Stromal cell of bone marrow (primary cell): ENCODE measurements around the gene GJD3.

Source experiments
- DNase-seq: peaks from one replicate; pipeline ENCODE4 v3.0.0-alpha.2; 2012; ENCODE audit warnings: low read depth

GJD3 gene

GRCh38 chr17:40340327-40340726 is 24.2 kb downstream of the GJD3 start:
- DNase-seq, result no peak

DNA sequence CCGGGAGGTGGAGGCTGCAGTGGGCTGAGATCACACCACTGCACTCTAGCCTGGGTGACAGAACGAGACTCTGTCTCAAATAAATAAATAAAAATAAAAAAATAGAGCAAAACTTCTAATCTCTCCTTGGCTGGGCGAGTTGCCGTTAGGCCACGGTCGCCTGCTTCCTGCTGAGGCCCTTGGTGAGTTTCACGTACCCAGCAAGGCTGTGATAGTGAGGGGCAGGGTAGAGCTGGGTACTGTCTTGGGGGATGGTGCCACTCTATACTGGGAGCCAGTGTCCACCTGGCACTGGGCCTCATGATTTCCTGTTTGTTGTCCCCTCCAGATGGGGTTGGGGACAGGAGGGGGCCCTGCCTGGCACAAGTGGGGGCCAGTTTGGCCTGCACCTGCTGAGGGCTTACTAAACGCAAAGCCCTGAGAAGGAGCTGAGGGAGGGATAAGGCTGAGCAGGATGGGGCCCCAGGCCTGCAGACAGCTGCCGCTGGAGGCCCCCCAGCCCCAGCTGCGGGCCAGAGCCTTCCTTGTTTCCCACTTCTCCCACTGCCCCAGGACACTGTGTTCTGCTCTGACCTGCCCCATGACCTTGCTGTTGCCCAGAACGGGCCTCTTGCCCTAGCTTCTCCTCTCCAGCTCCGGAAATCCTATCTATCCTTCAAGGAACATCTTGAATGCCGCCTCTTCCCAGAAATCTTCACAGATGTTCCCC is 25.4 kb downstream of the GJD3 start:
- DNase-seq, result no peak

GRCh38 chr17:40338058-40338457 is 26.5 kb downstream of the GJD3 start:
- no peak for DNase-seq

GRCh38 chr17:40337351-40337750 is 27.2 kb downstream of the GJD3 start:
- no peak for DNase-seq

DNA sequence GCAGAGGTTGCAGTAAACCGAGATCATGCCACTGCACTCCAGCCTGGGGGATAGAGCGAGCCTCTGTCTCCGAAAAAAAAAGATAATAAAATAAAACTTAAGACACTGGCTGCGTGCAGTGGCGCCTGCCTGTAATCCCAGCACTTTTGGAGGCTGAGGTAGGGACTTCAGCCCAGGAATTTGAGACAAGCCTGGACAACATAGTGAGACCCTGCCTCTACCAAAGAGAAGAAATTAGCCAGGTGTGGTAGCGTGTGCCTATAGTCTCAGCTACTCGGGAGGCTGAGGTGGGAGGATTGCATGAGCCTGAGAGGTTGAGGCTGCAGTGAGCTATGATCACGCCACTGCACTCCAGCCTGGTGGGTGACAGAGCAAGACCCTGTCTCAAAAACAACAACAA is 28.9 kb downstream of the GJD3 start:
- no peak for DNase-seq

DNA sequence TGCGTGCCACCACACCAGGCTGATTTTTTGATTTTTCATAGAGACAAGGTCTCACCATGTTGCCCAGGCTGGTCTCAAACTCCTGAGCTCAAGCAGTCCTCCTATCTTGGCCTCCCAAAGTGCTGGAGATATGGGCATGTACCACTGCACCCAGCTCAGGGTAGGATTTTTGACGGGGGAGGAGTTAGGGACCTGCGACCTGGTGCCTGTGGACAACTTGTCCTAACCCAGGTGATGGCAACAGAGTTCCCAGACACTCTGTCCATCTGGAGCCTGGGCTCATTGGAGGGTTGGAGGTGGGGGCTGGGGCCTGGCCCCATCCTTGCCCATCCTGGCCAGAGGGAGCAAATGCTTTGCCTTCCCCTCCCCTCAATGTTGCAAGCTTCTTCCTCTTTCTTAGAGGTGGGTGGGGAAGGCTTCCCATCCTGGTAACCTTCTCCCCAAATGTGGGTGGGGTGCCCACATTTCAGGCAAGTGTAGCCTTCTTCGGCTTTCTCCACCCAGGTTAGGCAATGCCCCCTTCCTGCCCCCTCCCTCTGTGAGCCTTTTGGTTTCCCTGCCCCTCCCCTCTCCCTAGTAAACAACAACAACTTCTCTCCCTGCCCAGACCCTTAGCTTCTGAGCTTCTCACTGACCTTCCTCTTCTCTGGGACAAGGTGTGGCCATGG is 30.6 kb downstream of the GJD3 start:
- no peak for DNase-seq

DNA sequence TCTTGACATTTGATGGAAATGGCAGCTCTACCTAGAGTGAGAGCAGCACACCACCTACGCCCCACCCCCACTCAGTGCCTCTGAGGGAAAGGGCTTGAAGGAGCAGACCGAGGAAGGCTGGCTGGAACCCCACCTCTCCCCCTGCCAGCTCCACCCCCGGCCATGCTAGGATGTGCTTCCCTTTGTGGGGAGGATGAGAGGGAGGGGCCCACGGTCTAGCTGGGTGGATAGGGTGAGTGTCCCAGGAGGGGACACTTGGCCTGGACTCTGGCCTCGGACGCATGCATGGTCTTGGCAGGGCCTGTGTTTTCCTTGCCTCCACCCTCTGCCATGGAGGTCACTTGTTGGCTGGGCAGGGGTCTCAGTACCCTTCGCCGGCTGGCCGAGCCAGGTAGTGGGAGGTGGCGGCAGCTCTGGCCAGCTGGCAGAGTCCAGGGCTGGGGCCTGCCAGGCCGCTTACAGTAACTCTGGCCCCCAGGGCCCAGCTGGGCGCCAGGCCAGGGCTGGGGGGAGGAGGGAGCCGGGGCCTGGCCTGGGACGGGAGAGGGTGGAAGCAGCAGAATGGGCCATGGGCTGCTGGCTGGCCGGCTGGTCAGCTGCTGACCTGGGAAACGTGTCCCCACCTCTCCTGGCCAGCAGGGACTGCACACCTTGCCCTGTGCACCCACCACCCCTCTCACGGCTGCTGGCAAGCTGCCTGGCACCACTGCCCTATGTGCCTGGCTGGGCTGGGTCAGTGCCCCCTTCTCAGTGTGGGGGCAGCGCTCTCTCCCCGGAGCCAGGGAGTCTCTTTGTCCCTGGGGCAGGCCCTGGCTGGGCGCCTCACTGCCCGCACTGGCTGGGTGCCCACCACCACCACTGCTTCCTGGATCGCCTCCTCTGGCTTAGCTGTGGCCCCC is 32.5 kb downstream of the GJD3 start:
- peak; percentile 84 for DNase-seq

- no peak for DNase-seq
Measured at GRCh38 chr17:40330850-40331470, 33.6 kb downstream of the GJD3 start.

- no peak for DNase-seq
Measured at GRCh38 chr17:40329839-40330794, 34.4 kb downstream of the GJD3 start.

DNA sequence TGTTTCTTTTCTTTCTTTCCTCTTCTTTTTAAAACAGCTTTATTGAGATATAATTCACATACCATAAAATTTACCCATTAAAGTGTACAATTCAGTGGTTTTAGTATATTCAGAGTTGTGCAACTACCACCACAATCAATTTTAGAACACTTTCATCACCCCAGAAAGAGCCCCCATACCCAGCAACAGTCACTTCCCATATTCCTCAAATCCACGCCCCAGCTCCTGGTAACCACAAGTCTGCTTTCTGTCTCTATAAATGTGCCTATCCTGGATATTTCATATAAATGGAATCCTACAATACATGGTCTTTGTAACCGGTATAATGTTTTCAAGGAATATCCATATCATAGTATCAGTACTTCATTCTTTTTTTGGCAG is 36.2 kb downstream of the GJD3 start:
- DNase-seq, result no peak

GRCh38 chr17:40327735-40328385 is 36.7 kb downstream of the GJD3 start:
- DNase-seq, result no peak

DNA sequence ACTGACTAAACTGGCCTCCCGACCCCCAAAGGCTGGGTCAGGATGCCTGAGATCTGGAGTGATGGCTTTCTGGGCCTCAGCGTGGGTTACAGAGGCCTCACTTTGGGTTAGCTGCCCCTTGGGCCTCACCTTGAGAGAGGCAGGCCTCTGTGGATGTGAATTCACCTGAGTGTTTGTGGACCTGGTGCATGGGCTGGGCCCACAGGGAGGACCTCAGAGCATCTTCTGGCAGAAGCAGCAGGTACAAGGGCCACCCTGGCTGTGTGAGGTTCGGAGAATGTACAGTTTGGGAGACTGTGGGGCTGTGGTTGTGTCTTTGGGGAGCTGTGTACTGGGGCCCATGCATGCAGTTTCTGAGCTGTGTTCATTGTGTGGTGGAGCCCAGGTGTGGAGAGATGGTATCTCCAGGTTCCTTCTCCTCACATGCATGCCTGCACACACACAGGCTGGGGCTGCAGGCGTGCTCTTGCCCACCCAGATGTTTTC is 37.2 kb downstream of the GJD3 start:
- DNase-seq, result no peak

GRCh38 chr17:40326832-40327199 is 37.7 kb downstream of the GJD3 start:
- DNase-seq, result no peak

GRCh38 chr17:40326014-40326831 is 38.3 kb downstream of the GJD3 start:
- DNase-seq, result no peak

DNA sequence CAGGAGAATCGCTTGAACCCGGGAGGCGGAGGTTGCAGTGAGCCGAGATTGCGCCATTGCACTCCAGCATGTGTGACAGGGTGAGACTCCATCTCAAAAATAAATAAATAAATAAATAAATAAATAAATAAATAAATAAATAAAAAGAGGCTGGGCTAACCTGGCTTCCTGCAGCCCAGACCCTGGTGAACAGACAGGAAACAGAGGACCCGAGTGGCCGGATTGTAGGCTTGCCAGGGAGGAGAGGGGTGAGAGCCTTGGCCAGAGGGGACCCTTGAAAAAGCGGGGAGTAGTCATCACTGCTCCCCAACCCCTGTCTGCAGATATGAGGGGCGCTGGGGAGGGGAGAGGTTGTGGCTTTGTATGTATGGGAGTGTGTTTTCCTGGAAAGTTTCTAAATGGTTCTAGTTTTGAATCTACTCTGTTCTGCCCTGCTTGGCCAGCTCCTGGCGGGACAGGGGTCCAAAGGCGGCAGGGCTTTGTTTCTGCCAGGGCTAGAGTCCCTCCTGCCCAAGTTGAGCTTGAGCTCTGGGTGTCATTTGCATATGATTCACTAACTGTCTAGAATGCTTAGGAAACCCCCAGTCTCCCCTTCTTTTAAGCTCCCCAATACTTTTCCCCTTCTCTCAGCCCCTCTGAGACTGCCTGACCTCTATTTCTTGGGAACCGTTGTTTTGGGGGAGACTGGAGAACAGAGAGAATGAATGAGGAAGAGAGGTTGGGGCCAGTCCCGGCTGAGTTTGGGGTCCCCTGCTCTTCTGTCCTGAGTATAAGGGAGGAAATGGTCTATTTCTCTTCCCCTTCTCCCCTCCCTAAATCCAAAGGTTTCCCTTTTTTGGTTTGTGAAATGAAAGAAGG is 39.2 kb downstream of the GJD3 start:
- DNase-seq, result no peak

GRCh38 chr17:40323391-40324381 is 40.9 kb downstream of the GJD3 start:
- DNase-seq, result peak; percentile 79
